GM19438 (cell line): ENCODE measurements around the gene CRACR2A.
A peak's percentile ranks its signal among the peaks of the same experiment; 100 is the strongest.

Experiments used
- ATAC-seq: cut with Tn5 transposase; IDR thresholded peaks from one replicate; pipeline ENCODE4 v1.9.1; 2021; ENCODE audit warnings: low read depth; ENCODE audit not compliant: unreplicated experiment

Gene CRACR2A, protein sequence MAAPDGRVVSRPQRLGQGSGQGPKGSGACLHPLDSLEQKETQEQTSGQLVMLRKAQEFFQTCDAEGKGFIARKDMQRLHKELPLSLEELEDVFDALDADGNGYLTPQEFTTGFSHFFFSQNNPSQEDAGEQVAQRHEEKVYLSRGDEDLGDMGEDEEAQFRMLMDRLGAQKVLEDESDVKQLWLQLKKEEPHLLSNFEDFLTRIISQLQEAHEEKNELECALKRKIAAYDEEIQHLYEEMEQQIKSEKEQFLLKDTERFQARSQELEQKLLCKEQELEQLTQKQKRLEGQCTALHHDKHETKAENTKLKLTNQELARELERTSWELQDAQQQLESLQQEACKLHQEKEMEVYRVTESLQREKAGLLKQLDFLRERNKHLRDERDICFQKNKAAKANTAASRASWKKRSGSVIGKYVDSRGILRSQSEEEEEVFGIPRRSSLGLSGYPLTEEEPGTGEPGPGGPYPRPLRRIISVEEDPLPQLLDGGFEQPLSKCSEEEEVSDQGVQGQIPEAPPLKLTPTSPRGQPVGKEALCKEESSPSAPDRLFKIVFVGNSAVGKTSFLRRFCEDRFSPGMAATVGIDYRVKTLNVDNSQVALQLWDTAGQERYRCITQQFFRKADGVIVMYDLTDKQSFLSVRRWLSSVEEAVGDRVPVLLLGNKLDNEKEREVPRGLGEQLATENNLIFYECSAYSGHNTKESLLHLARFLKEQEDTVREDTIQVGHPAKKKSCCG

DNA sequence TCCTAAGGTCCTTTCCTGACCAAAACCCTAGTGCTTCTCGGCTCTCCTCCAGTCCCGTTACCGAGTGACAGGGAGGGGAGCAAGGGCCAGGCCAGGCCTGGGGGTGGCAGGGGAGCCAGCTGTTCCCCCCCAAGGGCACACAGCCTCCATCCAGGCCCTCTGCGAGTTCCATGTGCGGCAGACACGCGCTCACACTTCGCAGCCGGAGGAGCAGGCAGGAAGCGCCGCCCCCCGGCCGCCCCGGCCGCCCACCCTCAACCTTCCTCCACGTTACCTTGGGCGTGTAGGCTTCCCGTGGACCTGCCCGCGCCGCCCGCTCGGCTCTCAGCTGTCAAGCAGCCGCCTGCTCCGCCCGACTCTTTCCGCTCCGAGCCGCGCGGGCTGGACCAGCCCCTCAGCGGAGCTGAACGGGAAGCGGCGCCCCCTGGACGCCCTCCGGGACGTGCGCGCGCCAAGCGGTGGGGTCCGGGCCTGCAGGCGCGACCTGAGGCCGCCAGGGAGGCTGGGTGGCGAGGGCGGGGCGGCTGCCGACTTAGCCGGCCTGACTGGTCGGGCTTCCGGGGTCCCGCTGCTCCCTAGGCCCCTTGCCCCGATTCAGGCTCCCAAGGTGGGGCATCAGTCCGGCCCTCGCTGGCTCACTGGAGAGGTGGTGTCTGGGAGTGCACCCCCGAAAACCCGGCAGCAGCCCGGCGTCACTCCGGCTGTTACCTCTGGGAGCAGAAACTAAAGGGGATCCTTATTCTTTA is at the start of gene CRACR2A:
Gene CRACR2A (minus strand): TSS at position 369 of the 746 bp plus-strand sequence. CDS start 56,110 bp downstream, outside the sequence.
- peak; percentile 76 for ATAC-seq

DNA sequence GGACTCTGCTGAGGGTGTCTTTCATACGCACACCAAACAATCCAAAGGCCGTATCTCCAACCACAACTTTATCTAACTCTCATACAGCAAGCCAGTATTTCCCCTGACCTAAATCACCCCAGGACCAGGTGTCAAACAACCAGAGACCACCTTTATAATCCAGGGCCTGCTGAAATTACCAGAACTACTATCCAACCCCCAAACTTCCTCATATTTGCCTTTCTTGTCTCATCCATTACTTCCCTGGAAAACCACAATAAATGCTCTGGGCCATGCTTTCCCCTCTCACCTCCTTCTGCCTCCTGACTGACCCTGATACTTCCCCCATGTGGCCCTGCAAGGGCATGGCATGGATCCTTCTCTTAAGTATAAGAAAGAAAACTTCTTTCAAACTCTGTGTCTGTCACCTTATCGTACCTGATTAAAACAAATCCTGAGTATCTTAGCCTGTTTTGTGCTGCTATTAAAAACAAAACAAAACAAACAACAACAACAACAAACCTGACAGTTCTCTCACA is 44.7 kb upstream of the CRACR2A start:
- no peak for ATAC-seq

DNA sequence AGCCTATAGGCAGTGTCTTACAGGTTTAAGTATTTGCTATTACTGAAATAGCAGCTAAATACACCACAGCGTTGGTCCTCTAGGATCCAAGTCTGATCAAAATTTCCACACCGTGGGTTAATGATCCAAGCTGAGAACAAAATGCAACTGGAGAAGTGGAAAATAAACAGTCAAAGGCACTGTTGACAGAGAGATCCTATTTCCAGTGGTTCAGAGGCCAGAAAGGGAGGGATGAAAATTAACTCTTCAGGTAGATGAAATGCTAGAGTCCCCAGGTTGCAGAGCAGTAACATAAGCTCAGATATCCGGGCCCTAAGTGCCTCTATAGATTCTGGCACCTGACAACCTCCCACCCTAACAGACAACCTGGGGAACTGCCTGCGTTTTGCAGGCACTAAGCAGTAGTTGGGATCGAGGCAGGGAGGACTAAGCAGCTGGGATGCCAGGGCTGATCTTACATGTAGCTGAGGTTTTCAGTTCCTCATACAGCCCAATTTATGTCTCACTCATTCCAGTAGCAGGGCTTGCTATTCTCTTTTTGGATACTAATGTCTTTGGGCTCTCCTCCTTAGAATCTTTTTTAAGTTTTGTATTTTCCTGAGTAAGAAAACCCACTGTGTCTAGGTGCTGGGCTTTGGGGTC is 42.7 kb upstream of the CRACR2A start:
- ATAC-seq, result no peak

DNA sequence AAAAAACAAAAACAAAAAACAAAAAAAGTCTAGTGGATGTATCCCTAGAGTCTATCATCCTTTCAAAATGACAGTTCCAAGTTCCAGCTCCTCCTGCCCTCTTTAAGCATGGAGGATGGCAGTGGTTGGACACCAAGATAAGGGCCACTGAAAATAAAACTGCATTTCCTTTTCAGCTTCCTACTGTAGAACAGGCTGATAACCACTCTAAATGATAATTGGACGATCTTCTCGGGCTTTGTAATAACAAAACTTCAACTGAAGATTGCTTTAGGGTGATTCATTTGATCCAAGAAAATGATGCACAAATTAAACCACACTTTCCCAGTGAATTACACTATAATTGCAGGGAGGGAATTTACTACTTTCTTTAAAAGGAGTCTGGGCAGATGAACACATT is 42.2 kb upstream of the CRACR2A start:
- no peak for ATAC-seq

DNA sequence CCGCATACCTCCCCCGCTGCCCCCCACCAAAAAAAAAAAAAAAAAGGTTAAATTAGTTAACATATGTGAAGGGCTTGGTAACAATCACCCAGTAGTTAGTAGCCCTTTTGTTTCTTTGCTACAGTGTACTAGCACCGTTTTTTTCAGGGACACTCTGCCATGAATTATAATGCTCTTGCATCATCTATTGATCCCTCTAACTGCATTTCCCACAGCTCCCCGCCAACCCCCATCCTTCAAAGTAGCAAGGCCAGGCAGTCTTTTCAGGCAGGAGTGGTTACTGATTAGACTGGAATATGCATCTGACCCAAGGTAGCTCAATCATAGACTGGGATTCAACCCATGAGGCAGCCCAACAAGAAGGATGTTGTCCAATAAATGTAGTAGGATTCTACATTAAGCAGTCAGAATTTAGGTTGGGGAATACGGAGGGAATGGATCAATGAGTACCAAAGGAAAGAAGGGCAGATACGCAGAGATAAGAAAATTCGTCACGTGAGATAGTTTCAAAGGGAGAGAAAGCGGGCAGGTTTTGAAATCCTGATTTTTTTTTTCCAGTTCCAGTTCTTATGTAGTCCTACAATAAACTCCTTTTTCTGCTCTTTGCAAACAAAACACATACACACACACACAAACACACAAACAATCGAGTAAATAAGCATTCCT is 39.8 kb upstream of the CRACR2A start:
- ATAC-seq, result no peak

DNA sequence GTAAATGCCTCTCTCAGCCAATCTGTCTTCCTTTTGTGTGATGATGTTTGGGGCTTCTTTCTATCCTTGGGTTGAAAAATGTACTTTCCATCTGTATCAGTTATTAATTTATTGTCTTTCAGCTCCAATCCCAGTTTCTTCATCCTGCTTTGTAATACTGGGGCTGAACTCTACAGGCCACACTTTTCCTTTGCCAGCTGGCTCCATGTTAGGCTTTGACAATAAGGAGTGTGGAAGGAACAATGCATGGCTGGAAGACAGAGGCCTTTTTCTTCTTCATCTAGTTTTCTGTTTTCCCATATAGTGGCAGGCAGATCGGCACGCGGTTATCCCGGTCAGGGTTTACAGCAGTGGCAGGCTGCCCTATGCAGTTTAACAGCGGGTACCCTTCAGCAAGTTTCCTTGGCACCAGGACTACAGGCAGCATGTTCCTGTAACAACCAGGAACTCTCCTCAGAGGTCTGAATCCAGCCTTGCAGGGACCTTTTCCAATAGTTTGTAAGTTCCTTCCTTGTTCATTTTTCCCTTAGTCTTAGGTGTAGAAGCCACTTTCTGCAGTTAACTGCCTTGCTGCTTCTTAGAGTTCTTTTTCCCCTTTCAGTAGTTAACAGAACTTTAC is 38.5 kb upstream of the CRACR2A start:
- no peak for ATAC-seq

GRCh38 chr12:3790642-3791041 is 37.7 kb upstream of the CRACR2A start:
- ATAC-seq, result no peak

DNA sequence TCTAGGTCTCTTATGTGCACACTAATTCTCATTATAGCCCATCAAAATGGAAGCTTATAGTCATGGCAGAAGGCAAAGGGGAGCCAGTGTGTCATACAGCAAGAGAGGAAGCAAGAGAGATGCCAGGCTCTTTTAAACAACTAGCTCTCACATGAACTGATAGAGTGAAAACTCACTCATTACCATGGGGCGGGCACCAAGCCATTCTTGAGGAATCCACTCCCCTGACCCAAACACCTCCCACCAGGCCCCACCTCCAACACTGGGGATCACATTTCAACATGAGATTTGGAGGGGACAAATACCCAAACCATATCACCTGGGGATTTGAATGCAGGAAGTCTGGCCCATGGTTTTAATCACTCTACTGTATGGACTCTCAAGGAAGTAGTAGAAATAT is 36.9 kb upstream of the CRACR2A start:
- ATAC-seq, result no peak

DNA sequence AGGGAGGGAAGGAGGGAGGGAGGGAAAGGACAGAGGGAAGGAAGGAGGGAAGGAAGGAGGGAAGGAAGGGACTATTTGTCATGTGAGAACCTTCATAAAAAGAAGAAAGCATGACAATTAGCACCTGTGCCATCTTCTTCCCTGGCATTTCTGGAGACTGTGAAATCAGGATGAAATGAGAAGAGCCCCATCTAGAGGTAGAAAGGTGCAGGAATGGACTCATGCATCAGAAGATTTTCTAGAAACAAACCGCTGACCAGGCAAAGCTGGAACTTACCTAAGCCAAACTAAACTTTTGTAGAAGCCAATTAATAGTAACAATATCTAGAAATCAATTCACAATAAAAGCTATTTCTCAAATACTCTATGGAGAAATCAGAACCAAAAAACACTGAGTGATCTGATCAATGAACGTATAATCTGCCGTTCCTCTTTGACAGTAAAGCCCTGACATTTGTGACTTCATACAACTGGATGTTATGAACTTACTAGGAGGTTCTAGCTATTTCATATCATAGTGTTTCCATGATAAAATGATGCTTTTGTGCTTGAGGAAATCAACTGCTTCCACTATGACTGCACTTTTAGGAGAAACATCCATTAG is 24.4 kb upstream of the CRACR2A start:
- no peak for ATAC-seq

DNA sequence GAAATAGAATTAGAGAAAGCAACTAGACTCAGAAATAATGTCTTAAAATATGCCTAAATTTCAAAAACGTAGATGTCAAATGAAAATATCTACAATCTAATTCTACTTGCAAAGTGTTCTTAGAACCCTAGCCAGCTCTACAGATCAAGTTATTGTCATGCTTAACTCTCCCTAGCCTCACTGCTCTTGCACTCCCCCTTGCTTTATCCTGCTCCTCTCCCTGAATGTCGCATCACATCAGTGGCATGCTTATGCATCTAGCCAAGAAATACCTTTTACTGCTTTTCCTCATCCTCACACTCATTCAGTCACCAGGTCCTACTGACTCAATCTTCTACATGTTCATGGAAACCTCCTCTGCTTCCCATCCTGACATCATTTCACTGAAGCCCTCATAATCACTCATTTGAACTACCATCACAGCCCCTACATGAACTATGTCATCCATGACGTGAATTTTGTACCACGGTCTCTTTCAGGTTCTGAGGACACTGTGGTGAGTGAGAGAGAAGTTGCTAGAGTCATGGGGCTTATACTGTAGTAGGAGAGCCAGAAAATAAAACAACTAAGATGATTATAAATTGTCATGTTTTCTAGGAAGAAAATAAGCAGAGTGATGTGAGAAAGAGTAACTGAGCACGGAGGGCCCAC is 22.6 kb upstream of the CRACR2A start:
- no peak for ATAC-seq

- ATAC-seq, result no peak
Measured at GRCh38 chr12:3772380-3772779, 19.5 kb upstream of the CRACR2A start.

DNA sequence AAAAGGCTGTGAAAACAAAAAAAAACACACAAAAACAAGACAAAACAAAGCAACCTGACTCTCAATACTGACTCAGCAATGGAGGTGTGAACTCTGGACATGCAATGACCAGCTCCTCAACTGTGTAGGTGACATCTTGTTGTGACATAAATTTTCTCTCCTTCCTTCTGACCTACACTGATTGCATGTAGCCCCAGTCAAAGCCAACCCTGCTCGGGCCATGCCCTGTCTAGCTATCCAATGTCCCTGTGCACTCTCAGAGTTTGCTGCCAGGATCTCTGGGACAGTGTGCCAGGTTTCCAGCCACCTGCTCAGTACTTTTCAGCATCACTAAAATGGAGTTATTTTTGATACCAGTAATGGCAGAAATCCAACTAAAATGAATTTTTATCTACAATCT is 18.9 kb upstream of the CRACR2A start:
- ATAC-seq, result no peak

GRCh38 chr12:3770891-3771290 is 18.0 kb upstream of the CRACR2A start:
- ATAC-seq, result no peak

GRCh38 chr12:3768911-3769447 is 16.1 kb upstream of the CRACR2A start:
- ATAC-seq, result no peak

- ATAC-seq, result no peak
Measured at GRCh38 chr12:3761116-3761735, 8.3 kb upstream of the CRACR2A start.

DNA sequence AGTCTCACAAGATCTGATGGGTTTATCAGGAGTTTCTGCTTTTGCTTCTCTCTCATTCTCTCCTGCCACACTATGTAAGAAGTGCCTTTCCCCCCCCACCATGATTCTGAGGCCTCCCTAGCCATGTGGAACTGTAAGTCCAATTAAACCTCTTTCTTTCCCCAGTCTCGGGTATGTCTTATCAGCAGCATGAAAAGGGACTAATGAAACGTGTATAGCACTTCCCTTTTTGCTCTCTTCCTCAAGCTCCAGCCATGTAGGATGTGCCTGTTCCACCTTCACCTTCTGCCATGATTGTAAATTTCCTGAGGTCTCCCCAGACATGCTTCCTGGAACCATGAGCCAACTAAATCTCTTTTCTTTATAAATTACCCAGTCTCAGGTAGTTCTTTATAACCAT is 7.0 kb upstream of the CRACR2A start:
- no peak for ATAC-seq

- no peak for ATAC-seq
Measured at GRCh38 chr12:3757261-3757660, 4.4 kb upstream of the CRACR2A start.

- ATAC-seq, result no peak
Measured at GRCh38 chr12:3755898-3756297, 3.0 kb upstream of the CRACR2A start.
